ENCODE measurements around the gene ANO4.

The ANO4 gene

DNA sequence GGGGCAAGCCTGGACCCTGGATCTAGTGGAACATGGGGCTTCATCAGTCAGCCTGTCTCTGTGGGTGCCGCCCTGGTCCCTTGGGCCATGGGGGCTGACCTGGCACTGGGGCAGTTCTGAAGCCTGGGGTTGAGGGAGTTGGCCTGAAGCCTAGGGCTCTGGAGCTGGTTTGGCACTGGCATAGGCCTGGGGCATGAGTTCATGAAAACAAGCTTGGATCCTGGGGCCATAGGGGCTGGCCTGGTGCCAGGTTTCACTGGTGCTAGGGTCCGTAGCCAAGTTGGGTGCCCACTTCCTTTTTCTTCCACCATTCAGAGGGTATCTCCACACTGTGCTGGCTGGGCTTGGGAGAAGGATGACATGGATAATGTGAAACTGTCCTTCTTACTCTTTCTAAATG, 26.6 kb upstream of the ANO4 start:
- H3K36me3 ChIP-seq (ENCODE audit: insufficient read depth, low read length), result no peaks in the 10 kb centered on the region
- H3K9ac ChIP-seq (ENCODE audit: low read depth, low read length), result no peak overlapping the region
- no peak for TF ChIP-seq EZH2 (IDR thresholded peaks at IDR 0.05; ENCODE audit: borderline replicate concordance, low read depth, low read length, severe bottlenecking)
- TF ChIP-seq, protein P1, sequence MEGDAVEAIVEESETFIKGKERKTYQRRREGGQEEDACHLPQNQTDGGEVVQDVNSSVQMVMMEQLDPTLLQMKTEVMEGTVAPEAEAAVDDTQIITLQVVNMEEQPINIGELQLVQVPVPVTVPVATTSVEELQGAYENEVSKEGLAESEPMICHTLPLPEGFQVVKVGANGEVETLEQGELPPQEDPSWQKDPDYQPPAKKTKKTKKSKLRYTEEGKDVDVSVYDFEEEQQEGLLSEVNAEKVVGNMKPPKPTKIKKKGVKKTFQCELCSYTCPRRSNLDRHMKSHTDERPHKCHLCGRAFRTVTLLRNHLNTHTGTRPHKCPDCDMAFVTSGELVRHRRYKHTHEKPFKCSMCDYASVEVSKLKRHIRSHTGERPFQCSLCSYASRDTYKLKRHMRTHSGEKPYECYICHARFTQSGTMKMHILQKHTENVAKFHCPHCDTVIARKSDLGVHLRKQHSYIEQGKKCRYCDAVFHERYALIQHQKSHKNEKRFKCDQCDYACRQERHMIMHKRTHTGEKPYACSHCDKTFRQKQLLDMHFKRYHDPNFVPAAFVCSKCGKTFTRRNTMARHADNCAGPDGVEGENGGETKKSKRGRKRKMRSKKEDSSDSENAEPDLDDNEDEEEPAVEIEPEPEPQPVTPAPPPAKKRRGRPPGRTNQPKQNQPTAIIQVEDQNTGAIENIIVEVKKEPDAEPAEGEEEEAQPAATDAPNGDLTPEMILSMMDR (IDR thresholded peaks at IDR 0.05; ENCODE audit: borderline replicate concordance, extremely low read depth, low read length, poor library complexity, severe bottlenecking), result no peak
- no peaks in the 10 kb centered on the region for H3K27me3 ChIP-seq (ENCODE audit: insufficient read depth, low read length, poor library complexity)
- H3K27ac ChIP-seq (ENCODE audit: low read length), result no peak overlapping the region
- no peak overlapping the region for H3K4me3 ChIP-seq (ENCODE audit: low read depth in 1 of 2, low read length in 2 of 2)
- H3K4me1 ChIP-seq (ENCODE audit: insufficient read depth, low read length), result no peaks in the 10 kb centered on the region
- H3K79me2 ChIP-seq (ENCODE audit: insufficient read depth, low read length), result no peaks in the 10 kb centered on the region
- no peak overlapping the region for H2AFZ ChIP-seq (ENCODE audit: low read depth, low read length)
- H4K20me1 ChIP-seq (ENCODE audit: insufficient read depth, low read length), result no peaks in the 10 kb centered on the region
- H3K4me2 ChIP-seq (ENCODE audit: insufficient read depth, low read length), result no peak overlapping the region
- no peaks in the 10 kb centered on the region for H3K9me3 ChIP-seq (ENCODE audit: insufficient read depth, low read length, severe bottlenecking)
- ATAC-seq (ENCODE audit: insufficient read depth, low read depth) (no peak), DNase-seq (no peak)

DNA sequence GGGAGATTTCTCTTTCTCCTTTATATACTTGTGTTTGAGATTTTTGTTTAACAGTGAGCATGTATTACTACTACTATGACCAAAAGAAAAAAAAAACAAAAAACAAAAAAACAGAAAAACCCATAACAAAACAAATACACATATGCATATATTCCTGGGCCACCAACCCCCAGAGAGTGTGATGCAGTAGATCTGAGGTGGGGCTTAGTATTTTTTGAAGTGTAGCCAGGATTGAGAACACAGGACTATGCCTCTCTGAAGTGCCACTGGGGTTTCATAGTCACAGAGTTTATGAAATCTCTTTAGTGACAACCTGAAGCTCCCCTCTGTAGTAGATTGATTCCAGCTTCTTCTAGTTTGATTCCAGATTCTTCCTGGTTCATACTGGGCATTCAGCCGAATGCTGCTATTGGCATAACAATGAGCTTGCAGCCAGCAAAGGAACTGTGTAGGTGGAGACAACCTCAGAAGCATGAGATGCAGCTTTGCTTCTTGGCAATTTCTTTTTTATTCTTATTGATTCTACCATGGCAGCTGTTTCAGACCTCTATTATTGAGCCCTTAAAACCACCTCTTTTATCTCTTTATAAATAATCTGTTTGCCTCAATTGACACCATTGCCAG, 15.5 kb upstream of the ANO4 start:
- TF ChIP-seq EZH2 (IDR thresholded peaks at IDR 0.05; ENCODE audit: borderline replicate concordance, low read depth, low read length, severe bottlenecking), result no peak
- TF ChIP-seq, protein P1 (IDR thresholded peaks at IDR 0.05; ENCODE audit: borderline replicate concordance, extremely low read depth, low read length, poor library complexity, severe bottlenecking), result no peak
- Histone ChIP-seq H3K27ac (ENCODE audit: low read length) (no peak overlapping the region), H3K9ac (ENCODE audit: low read depth, low read length) (no peak overlapping the region), H3K4me3 (ENCODE audit: low read depth in 1 of 2, low read length in 2 of 2) (no peak overlapping the region), H3K79me2 (ENCODE audit: insufficient read depth, low read length) (no peaks in the 10 kb centered on the region), H3K4me1 (ENCODE audit: insufficient read depth, low read length) (no peaks in the 10 kb centered on the region), H3K9me3 (ENCODE audit: insufficient read depth, low read length, severe bottlenecking) (no peaks in the 10 kb centered on the region), H4K20me1 (ENCODE audit: insufficient read depth, low read length) (no peaks in the 10 kb centered on the region), H3K4me2 (ENCODE audit: insufficient read depth, low read length) (no peak overlapping the region), H3K27me3 (ENCODE audit: insufficient read depth, low read length, poor library complexity) (no peaks in the 10 kb centered on the region), H3K36me3 (ENCODE audit: insufficient read depth, low read length) (no peaks in the 10 kb centered on the region), H2AFZ (ENCODE audit: low read depth, low read length) (no peak overlapping the region)
- DNase-seq, result no peak
- ATAC-seq (ENCODE audit: insufficient read depth, low read depth), result no peak

DNA sequence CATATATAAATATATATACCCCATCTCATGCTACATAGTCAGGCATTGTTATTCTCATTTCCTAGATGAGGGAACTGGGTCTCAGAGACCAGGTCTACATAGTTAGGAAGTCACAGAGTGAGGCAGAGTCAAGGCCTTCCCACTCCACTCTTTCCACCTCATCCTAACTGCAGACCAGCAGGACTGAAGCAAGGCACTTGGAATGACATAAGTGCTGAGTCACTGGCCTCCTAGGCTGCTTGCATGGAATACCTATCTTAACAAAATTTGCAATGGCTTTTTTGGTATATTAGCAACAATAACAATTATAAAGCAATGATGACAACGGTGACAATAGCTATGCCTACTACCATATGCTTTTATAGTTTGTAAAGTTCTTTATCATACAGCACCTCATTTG, 5.4 kb upstream of the ANO4 start:
- H4K20me1 ChIP-seq (ENCODE audit: insufficient read depth, low read length), result no peaks in the 10 kb centered on the region
- H3K79me2 ChIP-seq (ENCODE audit: insufficient read depth, low read length), result no peaks in the 10 kb centered on the region
- no peaks in the 10 kb centered on the region for H3K4me1 ChIP-seq (ENCODE audit: insufficient read depth, low read length)
- H3K36me3 ChIP-seq (ENCODE audit: insufficient read depth, low read length), result no peaks in the 10 kb centered on the region
- ATAC-seq (ENCODE audit: insufficient read depth, low read depth) (no peak), DNase-seq (no peak)
- no peak overlapping the region for H3K4me3 ChIP-seq (ENCODE audit: low read depth in 1 of 2, low read length in 2 of 2)
- no peaks in the 10 kb centered on the region for H3K9me3 ChIP-seq (ENCODE audit: insufficient read depth, low read length, severe bottlenecking)
- no peak overlapping the region for H3K9ac ChIP-seq (ENCODE audit: low read depth, low read length)
- H2AFZ ChIP-seq (ENCODE audit: low read depth, low read length), result no peak overlapping the region
- no peak overlapping the region for H3K27ac ChIP-seq (ENCODE audit: low read length)
- H3K27me3 ChIP-seq (ENCODE audit: insufficient read depth, low read length, poor library complexity), result no peaks in the 10 kb centered on the region
- TF ChIP-seq, protein P1 (IDR thresholded peaks at IDR 0.05; ENCODE audit: borderline replicate concordance, extremely low read depth, low read length, poor library complexity, severe bottlenecking), result no peak
- TF ChIP-seq EZH2 (IDR thresholded peaks at IDR 0.05; ENCODE audit: borderline replicate concordance, low read depth, low read length, severe bottlenecking), result no peak
- no peak overlapping the region for H3K4me2 ChIP-seq (ENCODE audit: insufficient read depth, low read length)
